HG03097 (cell line): ENCODE results near the gene GNAL.

Experiments
- ATAC-seq: cut with Tn5 transposase; IDR thresholded peaks from one replicate; pipeline ENCODE4 v1.9.1; 2021; ENCODE audit not compliant: unreplicated experiment, low FRiP score

The GNAL gene

DNA sequence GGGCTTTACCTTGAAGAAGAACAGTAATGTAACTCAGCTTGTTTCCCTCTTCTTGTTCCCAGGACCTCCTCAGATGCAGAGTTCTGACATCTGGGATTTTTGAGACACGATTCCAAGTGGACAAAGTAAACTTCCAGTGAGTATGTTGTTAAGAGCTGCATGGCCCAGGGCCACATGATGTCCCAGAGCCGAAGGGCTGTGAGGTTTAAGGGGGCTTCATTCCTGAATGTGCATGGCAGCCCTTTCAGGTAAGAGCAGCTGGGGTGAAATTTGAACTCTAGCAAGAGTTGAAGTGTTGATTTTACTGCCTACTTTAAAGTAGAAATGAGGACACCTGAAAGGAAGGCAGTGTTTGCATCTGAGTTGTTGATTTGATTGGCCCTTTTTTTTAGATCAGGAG lies 175.4 kb downstream of the GNAL start:
- no peak for ATAC-seq

DNA sequence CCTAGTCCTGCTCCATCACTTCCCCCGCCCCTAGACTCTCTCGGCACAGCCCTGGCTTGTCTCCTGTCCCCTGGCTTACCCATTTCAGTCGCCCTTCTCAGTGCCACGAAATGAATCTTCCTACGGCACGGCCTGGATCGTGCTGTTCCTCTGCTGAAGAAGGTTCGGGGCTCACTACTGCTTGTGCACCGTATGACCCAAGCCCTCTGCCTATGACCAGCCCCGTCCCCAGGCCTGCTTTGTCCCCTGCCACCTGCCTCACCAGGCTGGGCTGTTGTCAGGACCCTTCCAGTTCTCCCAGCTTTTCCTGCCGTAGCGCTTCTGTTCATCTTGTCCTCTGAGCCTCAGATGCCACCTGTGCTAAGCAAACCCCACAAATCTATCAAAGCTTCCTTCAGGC lies 176.0 kb downstream of the GNAL start:
- ATAC-seq, result no peak

DNA sequence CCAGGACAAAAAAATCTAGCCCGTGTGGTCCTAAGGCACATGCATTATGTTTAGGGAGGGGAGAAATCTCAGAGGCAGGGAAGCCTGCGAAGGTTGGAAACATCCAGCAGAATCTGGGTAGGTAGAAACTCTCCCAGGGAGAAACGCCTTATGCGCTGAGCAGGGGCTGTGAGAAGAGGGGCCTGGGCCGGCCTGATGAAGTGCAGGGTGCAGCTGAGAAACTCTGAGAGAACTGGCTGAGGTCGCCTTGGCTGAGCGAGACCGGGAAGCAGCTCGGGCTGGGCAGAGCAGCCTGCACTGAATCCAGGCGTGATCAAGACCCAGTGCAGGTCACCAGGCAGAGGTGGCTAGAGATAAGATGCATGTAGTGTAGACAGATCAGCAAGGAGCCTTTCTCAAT lies 177.3 kb downstream of the GNAL start:
- no peak for ATAC-seq

DNA sequence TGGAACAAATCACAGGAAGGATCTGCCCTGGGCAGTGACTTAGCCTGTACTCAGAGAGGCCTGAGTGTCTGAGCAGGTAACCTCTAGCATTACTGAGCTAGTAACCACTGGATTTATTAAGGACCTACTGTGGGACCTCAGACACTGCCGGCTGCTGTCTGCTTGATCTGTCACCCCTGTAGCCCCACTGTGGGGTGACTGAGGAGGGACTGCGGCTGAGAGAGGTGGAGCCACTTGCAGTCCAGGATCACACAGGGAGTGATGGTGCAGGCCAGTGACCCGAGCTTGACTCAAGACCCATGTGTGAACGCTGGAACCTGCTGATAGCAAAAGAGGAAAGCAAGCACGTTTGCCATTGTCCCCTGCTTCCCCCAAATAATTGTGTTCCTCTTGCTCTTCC lies 177.7 kb downstream of the GNAL start:
- ATAC-seq, result no peak

DNA sequence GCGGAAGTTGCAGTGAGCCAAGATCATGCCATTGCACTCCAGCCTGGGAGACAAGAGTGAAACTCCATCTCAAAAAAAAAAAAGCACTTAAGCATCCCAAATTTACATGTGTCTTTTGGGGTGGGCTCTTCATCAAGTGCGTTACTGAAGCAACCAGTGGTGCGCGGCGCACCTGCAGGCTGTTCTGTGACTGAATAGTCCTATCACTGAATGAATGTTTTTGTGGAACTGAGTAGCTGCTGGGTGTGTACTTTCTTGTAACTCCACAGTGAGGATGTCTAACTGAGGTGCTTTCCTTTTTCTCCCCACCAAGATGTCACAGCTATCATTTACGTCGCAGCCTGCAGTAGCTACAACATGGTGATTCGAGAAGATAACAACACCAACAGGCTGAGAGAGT lies 179.2 kb downstream of the GNAL start:
- no peak for ATAC-seq

DNA sequence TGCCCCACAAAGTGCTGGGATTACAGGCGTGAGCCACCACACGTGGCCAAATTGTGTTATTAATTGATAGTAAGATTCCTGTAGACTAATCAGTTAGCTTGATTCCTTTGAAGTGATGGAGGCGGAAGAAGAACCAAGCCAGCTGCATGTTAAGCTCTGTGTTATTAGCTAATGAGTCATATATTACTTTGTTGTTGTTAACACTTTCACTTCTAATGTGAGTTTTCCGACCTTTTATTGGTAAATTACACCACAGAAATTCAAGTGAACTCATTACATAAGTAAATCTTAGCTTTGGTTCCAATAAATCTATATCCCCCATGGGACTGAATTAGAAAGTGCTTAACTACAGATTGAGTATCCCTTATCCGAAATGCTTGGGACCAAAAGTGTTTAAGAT lies 182.4 kb downstream of the GNAL start:
- no peak for ATAC-seq

DNA sequence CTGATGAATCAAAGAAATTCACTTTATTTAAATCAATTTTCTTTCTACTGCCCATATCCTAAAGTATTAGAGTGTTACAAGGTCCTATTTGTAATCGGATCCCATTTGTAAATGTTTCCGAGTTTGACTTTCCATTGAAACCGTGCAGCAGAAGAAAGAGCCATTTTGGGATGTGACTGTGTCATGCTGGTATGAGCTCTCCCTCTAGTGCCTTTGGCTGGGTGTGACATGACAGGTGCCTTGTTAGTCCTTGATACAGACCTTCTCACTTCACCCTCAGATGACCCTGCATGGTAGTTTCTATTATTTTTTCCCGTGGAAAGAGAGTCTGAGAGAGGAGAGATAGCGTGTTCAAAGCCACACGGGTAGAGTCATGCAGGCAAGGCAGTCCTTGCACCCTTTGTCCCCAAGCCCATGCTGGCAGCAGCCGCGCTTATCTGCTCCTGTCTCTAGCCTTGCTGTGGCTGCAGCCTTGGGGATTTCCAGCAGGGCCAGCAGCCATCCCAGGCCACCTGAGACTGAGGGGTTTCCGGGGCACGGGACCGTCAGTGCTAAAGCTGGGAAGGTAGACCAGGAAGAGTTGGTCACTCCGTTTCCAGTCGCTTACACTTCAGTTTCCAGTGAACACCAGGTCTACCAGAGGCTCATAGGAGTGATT lies 183.5 kb downstream of the GNAL start:
- ATAC-seq, result no peak

DNA sequence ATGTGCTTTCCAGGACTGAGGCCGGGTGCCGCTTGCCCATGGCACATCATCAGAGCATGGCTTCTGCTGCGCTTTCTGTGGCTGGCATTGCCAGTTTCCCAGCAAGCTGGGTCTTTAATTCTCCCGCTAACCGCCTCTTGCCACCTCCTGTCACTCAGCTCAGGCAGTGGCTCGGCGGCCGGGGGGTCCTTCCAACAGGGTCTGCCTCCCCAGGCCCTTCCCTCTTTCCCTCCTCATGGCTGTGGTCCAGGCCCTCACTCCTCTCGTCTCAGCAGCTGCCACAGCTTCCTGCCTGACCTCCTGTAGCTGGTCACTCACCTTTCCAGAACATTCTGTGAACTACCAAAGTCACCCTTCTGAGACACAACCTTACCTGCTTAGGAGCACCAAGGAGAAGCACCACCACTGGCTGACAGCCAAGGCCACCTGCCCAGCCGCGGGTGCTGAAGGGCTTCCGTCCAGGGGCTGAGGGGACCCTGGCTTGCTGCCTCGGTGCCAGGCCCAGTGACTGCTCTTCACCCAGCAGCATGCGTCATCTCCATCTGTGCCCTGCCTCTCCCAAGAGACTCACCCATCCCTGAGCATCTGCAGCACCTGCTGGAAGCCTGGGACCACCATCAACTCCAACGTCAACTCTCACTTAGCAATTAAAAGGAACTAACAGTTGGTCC lies 184.7 kb downstream of the GNAL start:
- ATAC-seq, result no peak

DNA sequence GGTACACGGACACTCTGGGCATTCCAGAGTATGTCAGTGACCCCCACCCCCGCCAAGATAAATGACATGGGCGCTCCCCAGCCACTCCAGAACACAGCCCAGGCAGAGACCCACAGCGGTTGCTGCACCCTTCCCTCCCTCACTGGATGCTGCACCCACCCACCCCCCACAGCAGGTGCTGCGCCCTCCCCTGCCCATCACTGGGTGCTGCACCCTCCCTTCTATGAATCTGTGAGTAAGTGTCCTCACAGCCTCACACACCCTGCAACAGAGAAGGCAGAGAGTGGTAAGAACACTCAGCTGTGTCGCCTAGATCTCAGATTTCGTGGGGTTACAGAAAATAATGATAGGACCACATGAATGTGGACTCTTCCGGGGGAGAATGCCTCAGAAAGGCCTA lies 185.6 kb downstream of the GNAL start:
- ATAC-seq, result no peak

DNA sequence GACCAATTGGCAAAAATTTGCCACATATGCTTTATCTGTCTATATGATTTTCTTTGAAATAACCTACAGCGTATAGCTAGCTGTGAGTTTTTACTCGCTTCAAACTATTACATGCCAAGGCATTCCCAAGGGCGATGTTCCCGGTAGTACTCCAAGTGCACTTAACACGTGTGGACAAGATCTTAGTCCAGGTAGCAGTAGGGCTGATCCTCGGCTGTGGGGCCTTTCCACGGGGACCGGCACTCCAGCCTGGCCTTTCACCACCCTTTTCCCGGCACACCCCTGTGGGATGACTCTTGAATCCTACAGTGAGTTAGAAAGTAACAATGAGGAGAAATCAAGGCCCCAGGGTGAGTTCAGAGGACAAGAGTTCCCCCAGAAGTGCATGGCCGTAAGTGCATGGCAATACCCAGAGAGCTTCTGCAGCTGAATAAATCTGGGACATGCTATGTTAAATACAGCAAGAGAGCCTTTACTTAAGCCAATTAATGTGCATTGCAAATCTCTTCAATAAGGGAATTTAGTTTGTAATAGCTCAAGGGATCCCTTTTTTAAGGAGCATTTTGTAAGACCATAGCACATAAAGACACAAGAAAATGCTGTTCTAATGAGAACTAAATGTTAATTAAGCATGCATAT lies 188.6 kb downstream of the GNAL start:
- ATAC-seq, result no peak

DNA sequence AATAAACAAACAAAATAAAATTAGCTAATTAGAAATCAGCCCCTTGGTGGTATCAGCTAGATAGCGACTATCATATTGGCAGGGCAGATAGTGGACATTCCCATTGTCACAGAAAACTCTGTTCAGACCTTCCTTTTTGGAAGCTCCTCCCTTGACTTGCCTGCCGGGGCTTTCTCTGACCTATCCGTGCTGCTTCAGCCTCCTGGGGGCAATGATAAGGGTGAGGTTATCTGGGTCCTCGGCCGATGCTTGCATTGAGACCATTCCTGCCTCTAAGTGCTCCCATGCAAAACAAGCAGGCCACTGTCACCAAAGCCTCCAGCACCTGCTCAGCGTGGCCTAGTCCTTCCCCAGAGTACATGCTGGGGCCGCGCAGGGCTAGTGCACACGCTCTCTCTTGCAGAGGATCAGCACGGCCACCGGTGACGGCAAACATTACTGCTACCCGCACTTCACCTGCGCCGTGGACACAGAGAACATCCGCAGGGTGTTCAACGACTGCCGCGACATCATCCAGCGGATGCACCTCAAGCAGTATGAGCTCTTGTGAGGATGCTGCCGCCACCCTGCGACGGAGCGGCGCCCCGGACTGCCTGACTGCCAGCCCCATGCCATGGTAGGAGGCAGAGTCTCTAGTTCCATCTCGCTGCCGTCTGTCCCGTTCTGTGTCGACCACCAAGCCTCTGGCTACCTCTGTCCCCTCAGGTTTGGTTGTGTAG lies 191.7 kb downstream of the GNAL start:
- ATAC-seq, result no peak

DNA sequence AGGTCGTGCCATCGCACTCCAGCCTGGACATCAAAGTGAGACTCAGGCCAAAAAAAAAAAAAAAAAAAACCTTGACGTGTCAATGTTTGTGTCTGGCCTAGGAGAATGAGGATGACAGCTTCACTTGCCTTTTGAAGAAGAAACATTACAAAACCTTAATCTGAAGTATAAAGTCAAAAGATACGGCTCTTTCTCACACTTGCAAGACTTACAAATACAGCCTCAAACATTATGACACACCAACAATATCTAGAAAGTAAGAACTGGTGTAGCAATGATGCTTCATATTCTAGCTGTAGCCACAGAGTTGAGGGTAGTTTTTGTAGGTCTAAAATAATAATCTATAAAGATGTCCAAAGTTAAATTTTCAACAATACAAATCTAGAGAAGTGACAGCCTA lies 193.6 kb downstream of the GNAL start:
- ATAC-seq, result no peak

DNA sequence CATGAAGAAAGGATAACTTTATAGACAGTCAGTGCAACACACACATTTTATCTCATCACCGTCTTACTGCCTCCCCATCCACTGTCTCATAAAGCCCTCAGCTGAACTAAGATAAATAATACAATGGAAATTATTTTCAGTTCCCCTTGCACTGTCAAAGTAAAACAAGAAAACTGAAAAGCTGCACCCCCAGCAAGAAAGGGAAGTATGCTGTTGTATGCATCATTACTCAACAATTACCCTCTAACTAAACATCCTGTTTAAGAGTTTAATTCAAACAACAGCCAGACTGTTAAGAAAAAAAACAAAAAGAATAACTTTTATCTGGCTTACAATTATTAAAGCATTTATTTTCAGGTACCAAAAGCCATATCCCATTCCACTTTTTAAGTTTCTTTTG lies 194.1 kb downstream of the GNAL start:
- peak; percentile 58 for ATAC-seq

DNA sequence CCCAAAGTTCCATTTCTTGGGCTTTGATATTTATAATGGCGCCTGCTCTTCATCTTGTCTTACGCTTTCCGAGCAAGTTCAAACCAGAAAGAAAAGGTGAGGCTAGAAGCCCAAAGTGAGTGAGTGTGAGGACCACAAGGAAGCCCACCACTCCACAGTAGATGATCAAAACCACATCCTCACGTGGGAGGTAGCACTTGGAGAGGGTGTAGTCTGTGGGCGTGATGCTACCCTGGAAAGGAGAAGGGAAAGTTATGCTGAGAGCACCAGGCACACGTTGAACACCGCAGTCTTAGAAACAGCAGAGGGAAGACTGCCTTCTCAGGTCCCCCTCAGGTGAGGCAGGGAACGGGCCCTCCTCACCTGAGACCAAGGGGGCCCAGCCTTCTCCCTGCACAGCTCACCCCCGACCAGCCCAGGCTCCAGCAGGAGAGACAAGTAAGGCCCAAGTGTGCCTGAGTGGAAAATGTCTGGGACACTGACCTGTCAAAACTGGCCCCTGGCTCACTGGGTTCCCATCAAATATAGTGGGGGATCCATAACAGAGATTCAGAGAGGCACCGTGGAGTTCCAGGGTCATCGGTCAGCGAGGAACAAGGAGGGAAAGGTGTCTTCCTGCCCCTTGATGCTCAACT lies 195.4 kb downstream of the GNAL start:
- no peak for ATAC-seq

DNA sequence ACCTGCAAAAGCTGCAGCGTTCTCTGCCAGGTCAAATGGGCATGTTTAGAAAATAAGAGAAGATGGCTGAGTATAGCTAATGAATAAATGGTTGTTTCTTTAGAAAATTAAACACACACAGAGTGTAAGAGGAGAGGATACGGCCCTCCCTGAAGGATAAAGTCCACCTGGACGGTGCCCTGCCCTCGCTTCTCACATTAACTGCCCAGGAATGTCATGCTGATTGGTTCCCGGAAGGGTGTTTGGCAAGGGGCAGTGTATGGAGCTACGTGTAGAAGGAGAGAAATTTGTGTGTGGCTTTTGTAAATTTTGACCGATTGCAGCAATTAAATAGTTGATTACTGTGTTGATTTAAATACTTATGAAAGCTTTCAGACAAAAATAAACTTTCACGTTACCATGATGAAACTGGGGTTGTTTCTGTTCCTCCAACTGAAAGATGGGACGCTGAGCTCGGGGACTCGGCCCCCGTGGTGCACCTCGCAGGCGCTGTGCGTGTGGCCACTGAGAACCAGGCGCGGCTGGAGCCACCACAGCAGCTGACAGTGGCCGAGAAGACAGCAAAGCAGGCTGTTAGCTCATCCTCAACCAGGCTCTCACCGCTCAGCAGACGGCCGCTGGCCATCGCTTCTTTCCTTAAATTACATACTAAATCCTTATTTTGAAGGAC lies 196.3 kb downstream of the GNAL start:
- no peak for ATAC-seq

DNA sequence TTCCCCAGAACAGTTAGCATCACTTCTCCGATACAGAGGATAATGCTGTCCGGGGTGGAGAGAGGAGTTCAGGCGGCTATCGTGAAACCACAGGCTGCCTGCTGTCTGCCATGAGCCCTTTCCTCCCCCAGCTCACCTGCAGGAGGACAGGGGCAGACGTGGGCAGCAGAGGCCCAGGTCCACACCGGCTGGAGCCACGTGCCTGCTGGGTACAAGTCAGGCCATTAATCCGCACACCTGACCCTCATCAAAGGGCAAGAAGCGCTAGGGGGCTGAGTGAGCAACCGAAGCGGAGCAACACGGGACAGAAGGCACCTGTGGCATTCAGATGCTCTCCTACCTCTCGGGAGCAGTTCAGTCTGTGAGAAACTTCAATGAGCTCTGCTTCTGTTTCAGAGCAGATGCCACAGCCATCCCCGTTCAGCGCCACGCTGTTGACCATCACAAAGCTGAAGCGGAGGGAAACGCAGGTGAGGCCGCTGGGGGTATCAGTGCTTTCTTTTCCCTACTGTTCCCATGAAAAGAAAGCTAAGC lies 197.6 kb downstream of the GNAL start:
- no peak for ATAC-seq

DNA sequence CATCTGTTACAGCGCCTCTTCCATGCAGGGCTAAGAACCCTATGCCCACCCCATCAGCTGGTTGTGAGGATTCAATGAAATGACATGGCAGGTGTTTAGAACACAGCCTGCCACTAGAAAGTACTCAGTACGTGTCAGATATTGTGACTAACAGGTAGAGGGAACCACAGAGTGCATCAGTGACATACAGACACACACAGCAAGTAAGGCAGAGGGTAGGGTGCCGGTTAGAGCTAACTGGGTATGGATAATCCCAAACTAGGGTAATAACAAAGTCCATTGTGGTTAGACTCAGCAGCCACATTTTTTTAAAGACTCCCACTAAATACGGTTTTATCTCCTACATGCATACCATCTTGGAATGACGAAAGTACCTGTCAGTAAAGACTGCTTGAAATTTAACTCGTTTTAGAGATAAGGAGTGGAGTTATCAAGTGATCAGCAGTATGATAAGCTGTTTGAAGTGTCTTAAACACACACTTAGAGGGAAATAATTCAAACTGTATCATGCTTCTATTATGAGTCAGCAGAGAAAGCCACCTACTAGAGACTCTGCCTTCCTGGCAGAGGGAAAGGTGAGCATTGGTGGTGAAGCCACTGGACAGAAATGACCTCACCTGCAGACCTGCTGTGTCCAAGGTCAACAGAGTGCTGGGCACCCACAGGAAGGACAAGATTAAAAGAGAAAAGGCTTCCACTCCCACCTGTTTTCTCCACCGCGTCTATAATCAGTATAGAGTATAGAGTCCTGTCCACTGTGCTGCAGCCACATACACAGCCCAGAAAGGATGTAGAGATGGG lies 198.5 kb downstream of the GNAL start:
- no peak for ATAC-seq

DNA sequence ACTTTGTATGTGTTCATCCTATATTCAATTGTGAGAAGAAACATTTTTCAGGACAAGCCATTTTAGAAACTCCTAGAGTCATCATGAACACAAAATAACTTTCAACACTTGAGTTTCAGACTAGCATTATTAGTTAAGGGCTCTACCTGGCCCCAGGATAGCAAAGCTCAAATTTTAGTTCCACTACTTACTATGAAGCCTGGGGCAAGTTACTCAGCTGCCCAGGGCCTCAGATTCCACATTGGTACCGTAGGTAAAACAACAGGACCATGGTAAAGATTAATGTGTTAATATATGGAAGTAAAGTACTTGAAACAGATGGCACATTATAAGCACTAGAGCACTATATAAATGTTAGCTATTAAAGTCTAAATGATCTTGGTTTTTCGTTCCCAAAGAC lies 199.7 kb downstream of the GNAL start:
- no peak for ATAC-seq

DNA sequence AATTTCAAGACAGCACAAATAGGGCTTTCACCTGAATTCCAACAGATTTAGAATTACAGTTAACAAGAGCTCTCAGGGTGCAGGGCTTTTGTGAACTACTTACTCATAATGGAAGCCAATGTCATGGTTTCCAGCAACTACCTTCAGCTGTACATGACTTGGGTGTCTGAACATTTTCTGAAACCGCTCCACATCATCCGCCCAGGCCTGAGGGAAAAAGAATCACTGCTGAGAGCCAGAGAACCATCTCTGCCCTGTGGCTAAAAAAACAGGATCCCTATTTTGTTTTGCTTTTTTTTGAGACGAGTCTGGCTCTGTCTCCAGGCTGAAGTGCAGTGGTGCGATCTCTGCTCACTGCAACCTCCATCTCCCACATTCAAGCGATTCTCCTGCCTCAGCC lies 200.2 kb downstream of the GNAL start:
- no peak for ATAC-seq

DNA sequence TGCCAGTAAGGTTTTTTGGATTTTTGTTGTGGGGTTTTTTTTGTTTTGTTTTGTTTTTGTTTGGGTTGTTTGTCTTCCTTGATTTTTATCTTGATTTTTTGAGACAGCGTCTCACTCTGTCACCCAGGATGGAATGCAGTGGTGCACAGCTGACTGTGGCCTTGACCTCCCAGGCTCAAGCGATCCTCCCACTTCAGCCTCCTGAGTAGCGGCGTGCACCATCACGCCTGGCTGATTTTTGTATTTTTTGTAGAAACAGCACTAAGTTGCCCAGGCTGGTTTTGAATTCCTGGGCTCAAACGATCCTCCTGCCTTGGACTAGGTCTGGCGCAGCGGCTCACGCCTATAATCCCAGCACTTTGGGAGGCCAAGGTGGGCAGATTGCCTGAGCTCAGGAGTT lies 202.7 kb downstream of the GNAL start:
- ATAC-seq, result no peak
